Cardiac fibroblast (primary cell): ENCODE measurements around the gene MRTFA.
"Not testable (repeated sequence)": the region's sequence is repeated elsewhere in the genome, so short reads cannot be mapped to it uniquely, and the experiment has no call there.

Experiments used
- DNase-seq, 2 donors: peaks; one replicate each; pipeline versions ENCODE4 v3.0.0 to v3.0.0-alpha.2; 2010; ENCODE audit warnings: low read depth in 2 of 2
- H3K4me3 ChIP-seq, 2 donors: replicated peaks in 1 of 2; 1 replicate in 1 of 2; 2 replicates in 1 of 2; pipeline ENCODE4 v1.5.1; 2011; ENCODE audit warnings: low read depth in 2 of 2, low read length in 2 of 2, mild to moderate bottlenecking in 2 of 2, moderate library complexity in 1 of 2
- TF ChIP-seq, protein P1 (sequence below): IDR thresholded peaks from one replicate; pipeline ENCODE4 v1.5.1; 2011; ENCODE audit warnings: low read depth, mild to moderate bottlenecking, low read length, inconsistent platforms

MRTFA gene

GRCh38 chr22:40628354-40629042, 8.0 kb downstream of the MRTFA start:
- H3K4me3 ChIP-seq, result no peak overlapping the region
- TF ChIP-seq, protein P1, sequence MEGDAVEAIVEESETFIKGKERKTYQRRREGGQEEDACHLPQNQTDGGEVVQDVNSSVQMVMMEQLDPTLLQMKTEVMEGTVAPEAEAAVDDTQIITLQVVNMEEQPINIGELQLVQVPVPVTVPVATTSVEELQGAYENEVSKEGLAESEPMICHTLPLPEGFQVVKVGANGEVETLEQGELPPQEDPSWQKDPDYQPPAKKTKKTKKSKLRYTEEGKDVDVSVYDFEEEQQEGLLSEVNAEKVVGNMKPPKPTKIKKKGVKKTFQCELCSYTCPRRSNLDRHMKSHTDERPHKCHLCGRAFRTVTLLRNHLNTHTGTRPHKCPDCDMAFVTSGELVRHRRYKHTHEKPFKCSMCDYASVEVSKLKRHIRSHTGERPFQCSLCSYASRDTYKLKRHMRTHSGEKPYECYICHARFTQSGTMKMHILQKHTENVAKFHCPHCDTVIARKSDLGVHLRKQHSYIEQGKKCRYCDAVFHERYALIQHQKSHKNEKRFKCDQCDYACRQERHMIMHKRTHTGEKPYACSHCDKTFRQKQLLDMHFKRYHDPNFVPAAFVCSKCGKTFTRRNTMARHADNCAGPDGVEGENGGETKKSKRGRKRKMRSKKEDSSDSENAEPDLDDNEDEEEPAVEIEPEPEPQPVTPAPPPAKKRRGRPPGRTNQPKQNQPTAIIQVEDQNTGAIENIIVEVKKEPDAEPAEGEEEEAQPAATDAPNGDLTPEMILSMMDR, result no peak
- peak; percentile 44 to 63 for DNase-seq

DNA sequence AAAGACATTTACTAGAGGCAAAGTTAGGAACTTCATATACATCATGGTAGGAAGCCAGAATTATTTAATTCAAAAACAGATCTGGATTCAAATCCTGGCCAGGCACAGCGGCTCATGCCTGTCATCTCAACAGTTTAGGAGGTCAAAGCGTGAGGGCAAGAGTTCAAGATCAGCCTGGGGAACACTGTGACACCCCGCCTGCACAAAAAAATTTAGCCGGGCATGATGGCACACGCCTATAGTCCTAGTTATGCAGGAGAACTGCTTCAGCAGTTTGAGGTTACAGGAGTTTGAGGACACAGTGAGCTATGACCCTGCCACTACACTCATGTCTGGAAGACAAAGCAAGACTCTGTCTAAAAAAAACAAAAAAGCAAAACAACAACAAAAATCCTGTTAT, 8.9 kb downstream of the MRTFA start:
- TF ChIP-seq, protein P1, result no peak
- H3K4me3 ChIP-seq, result no peak overlapping the region
- no peak for DNase-seq

DNA sequence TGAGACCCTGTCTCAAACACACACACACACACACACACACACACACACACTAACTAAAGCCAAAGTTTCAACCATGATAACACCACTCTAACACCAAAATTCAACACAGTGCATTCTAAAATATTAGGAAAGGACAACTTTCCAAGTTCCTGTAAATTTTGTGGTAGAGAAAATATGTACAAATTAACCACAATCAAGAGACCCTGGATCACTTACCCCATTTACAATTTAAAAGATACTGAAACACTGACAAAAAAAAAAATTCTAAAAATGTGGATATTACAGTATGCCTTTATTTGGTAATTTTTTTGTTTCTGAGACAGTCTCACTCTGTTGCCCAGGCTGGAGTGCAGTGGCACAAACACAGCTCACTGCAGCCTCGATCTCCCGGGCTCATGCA, 9.7 kb downstream of the MRTFA start:
- H3K4me3 ChIP-seq, result no peak overlapping the region
- DNase-seq, result peak in 1 of 2 donors; percentile 30
- TF ChIP-seq, protein P1, result no peak

DNA sequence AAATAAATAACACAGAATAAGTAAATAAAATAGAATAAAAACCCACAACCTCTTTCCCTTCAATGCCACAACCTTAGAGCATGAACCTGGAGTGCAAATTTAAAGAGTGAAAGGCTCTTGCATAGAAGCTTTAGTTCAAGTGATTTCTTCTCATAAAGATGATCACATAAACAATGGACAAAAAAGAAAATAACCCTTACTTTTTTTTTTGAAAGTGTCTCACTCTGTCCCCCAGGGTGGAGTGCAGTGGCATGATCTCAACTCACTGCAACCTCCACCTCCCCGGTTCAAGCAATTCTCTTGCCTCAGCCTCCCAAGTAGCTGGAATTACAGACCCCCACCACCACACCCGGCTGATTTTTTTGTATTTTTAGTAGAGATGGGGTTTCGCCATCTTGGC, 10.7 kb downstream of the MRTFA start:
- H3K4me3 ChIP-seq, DNase-seq: not testable (repeated sequence)

GRCh38 chr22:40625281-40625680, 11.2 kb downstream of the MRTFA start:
- H3K4me3 ChIP-seq, DNase-seq: not testable (repeated sequence)

- no peak for DNase-seq
- no peak overlapping the region for H3K4me3 ChIP-seq
- TF ChIP-seq, protein P1, result no peak
Measured at GRCh38 chr22:40624770-40625169, 11.7 kb downstream of the MRTFA start.

DNA sequence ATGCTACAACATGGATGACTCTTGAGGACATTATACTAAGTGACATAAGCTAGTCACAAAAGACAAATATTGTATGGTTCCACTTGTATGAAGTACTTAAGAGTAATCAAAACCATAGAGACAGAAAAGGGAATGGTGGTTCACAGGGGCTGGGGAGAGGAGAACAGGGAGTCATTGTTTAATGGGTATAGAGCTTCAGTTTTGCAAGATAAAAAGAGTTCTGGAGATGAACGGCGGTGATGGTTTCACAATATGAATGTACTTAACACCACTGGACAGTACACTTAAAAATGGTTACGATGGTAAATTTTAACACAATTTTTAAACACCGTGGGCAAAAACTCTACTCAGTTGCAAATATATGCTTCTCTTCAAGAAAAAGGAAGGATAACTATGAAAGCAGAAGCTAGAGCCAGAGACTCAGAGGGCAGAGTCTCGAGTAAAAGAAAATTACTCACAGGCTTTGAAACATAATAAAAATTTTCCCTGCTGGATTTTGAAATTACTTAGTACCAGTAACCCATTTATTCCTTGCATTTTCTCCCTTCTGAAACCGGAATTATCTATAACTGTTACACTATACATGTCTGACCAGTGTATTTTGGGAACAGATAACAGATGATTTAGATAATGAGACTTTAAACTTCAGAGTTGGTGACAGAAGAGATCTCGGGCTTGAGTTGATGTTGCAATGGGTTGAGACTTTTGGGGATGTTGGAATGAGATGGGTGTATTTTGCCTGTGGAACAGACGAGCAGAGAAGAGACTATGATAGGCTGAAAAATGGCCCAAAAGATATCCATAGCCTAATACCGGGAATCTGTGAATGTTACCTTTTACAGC, 15.0 kb downstream of the MRTFA start:
- no peak for DNase-seq
- TF ChIP-seq, protein P1, result no peak

More for the DNA sequence above, 15.0 kb downstream of the MRTFA start:
- H3K4me3 ChIP-seq, result no peak overlapping the region
